ENCODE results near the gene CTIF.

DNA sequence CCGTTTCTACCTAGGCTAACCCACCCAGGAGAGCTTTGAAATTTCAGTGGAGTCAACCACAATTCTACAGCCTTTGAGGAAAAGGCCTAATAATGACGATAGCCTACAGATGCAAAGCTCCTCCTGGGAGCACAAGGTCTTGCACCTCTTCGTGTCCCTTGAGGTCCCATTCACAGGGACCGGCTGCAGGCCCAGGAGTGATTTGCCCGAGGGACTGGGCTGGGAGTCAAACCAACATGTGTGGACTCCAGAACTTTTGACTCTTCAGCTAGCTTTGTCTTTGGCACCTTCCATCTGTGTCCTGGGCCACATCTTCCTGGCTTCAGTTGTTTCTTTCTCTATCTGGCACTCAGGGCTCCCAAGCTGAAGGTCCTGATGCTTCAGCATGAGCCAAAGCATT, 335.4 kb downstream of the CTIF start:
- TF ChIP-seq, protein P1, sequence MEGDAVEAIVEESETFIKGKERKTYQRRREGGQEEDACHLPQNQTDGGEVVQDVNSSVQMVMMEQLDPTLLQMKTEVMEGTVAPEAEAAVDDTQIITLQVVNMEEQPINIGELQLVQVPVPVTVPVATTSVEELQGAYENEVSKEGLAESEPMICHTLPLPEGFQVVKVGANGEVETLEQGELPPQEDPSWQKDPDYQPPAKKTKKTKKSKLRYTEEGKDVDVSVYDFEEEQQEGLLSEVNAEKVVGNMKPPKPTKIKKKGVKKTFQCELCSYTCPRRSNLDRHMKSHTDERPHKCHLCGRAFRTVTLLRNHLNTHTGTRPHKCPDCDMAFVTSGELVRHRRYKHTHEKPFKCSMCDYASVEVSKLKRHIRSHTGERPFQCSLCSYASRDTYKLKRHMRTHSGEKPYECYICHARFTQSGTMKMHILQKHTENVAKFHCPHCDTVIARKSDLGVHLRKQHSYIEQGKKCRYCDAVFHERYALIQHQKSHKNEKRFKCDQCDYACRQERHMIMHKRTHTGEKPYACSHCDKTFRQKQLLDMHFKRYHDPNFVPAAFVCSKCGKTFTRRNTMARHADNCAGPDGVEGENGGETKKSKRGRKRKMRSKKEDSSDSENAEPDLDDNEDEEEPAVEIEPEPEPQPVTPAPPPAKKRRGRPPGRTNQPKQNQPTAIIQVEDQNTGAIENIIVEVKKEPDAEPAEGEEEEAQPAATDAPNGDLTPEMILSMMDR (IDR thresholded peaks at IDR 0.05): no peak
- no peak for TF ChIP-seq POLR2AphosphoS5 (IDR thresholded peaks at IDR 0.05; ENCODE audit: low read depth, low read length)
- TF ChIP-seq, protein P2, sequence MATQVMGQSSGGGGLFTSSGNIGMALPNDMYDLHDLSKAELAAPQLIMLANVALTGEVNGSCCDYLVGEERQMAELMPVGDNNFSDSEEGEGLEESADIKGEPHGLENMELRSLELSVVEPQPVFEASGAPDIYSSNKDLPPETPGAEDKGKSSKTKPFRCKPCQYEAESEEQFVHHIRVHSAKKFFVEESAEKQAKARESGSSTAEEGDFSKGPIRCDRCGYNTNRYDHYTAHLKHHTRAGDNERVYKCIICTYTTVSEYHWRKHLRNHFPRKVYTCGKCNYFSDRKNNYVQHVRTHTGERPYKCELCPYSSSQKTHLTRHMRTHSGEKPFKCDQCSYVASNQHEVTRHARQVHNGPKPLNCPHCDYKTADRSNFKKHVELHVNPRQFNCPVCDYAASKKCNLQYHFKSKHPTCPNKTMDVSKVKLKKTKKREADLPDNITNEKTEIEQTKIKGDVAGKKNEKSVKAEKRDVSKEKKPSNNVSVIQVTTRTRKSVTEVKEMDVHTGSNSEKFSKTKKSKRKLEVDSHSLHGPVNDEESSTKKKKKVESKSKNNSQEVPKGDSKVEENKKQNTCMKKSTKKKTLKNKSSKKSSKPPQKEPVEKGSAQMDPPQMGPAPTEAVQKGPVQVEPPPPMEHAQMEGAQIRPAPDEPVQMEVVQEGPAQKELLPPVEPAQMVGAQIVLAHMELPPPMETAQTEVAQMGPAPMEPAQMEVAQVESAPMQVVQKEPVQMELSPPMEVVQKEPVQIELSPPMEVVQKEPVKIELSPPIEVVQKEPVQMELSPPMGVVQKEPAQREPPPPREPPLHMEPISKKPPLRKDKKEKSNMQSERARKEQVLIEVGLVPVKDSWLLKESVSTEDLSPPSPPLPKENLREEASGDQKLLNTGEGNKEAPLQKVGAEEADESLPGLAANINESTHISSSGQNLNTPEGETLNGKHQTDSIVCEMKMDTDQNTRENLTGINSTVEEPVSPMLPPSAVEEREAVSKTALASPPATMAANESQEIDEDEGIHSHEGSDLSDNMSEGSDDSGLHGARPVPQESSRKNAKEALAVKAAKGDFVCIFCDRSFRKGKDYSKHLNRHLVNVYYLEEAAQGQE (IDR thresholded peaks at IDR 0.05; ENCODE audit: insufficient read depth in 1 of 2, low read depth in 2 of 2, low read length in 1 of 2): no peak
- no peak for TF ChIP-seq SIN3A (IDR thresholded peaks at IDR 0.05; ENCODE audit: borderline replicate concordance, insufficient read depth, low read depth, low read length)
